Peyer's patch (tissue), 4 donors: ENCODE data around the gene AK5.

ENCODE experiments used
- CTCF ChIP-seq, 6 experiments: fragments of 450-650 bp in 4 of 6; fragments of 200-600 bp in 2 of 6; sonication (generic) in 1 of 6; IDR thresholded peaks; one replicate each; pipeline ENCODE4 v1.5.1; 2017 to 2019; ENCODE audit warnings: antibody characterized with exemption in 6 of 6, mild to moderate bottlenecking in 3 of 6, moderate library complexity in 1 of 6
- POLR2A ChIP-seq, 2 donors: fragments of 450-650 bp; IDR thresholded peaks; one replicate each; pipeline ENCODE4 v1.5.1; 2017; ENCODE audit warnings: antibody characterized with exemption in 2 of 2, mild to moderate bottlenecking in 2 of 2, moderate library complexity in 2 of 2

GRCh38 chr1:77349275-77349674, 67.5 kb downstream of the AK5 start:
- TF ChIP-seq CTCF (IDR thresholded peaks at IDR 0.05) (no peak), POLR2A (IDR thresholded peaks at IDR 0.05) (no peak)
